ENCODE data around the gene PAX1.

The PAX1 gene

DNA sequence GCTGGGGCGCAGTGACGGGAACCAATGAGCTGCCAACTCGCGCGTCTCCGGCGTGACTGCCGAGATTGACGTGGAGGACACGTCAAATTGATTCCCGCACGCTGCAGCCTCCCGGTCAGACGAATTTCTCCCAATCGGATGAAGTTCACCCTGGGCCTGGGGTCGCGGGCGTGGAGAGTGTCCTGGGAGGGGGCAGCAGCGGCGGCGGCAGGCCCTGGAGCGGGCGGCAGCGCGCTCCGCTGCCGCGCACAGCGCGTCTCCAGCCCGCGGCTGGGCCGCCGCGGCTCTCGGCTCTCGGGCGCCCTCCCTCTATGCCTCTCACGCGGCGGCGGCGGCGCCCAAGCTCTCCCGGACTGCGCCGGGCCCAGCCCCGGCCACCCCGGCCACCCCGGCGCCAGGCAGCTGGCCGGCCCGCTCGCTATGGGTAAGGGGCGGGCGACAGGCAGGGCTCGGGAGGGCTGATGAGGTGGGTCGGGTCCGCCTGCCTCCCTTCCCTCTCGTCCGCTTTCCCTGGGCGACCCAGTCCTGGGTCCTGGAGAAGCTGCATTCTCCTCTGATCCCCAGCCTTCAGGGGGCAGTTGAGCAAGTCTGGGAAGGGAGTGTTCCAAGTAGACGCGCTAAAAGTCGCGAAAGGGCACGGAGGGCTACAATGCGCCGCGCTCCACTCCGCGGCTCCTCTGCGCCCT lies at the start of gene PAX1:
PAX1 (plus strand) TSS at position 90 of the 686 bp plus-strand sequence; CDS start at position 139, 49 bp downstream.
- DNase-seq (ENCODE audit: low read depth): no peak

DNA sequence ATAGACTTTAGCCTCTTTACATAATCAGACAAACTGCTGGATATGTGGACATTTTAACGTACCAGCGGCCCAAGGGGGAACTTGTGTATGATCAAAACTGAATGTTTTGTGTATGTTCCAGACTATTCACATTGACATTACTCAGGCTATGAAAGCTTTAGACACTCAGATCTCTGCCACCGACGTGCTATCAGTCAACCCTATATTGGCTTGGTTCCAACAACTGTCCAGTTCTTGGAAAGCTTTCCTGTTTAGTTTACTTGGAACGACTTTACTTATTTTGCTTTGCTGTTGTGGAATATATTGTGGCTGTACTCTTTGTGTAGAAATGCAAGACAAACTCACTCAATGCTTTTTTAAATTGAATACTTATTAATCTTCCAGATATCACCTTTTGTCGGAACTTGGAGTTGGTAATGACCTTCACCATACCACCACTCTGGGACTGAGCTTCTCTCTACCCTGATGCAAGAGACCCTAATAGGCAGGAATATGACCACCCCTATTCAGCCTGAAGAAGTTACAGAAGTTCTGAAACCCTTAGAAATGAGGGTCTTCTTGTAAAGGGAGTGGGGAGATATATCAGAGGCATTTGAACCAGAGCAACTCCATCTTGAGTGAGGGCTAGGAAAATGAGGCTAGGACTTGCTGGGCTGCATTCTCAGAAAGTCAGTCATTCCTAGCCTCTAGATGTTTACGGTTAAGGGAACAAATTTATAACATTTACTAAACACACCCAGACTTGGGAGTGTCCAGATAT lies 49.0 kb upstream of the PAX1 start:
- no peak for DNase-seq (ENCODE audit: low read depth)

DNA sequence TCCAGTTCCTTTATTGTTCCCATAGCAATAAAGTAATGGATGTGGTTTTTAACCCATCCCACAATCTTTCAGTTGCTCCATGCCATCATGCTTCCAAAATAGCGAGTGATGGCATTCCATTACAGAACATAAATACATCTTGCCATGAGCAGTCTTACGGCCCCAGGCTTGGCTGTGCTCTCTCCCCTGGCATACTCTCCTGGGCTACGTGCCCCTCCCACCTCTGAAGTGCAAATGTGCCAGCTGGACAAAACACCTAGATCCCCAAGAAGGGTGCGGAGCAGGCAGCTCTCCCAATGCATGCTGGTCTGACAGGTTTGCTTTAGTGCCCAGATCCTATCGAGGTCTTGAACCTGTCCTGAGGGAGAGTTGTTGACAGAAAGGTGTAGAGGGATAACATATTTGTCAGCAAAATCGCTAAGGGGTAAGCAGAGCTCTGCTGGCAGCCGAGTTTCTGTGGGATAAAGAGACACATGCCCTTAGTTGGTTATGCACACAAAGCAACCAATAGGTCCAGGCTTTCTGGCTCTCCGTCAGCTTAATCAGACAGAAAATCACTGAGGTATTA lies 43.9 kb upstream of the PAX1 start:
- DNase-seq (ENCODE audit: low read depth): no peak

DNA sequence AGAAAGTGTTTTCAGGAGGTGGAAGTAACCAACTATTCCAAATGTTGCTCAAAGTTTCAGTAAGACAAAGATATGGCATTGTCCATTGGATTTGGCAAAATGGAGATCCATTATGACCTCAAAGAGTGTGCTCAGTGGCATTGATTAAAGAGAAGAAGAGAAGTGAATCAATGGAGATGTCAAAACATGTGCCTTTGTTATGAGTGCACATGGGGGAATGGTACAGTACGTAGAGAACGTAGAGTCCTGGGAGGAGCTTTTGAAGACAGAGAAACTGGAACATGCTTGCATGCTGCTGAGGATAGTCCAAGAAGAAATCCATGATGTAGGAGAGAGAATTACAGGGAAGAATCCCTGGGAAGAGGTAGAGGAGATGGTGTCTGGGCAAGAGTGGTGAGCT lies 42.0 kb upstream of the PAX1 start:
- no peak for DNase-seq (ENCODE audit: low read depth)

DNA sequence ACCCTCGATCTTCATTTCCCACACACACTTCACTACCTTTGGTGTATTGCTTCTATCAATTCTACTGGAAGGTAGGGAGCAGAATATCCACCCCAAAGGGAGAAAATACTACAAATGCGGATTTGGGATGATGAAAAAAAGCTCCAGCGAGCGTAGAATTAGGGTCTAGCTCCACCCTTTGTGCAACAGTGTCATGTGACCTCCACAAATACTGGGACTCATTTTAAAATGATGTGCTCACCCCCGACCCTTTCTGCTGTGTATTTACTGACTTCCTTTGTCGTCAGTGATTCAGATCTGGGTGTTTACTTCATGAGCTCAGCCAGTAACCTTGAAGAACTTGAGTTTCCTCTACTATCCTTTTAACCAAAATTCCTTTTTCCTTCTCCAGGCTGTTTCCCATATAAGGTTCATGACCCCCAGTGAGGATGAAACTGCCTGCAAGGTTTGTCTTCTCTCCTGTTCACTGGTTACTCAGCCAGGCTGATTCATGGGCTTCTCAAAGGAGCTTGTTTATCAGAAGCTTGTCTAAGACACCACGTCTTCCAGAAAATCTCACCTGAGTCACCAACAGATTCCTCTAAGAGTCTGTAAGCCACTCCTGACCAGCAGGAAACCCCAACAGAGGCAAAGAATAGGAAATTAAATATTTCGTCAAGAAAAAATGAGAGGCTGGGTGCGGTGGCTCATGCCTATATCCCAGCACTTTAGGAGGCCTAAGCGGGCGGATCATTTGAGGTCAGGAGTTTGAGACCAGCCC lies 39.6 kb upstream of the PAX1 start:
- no peak for DNase-seq (ENCODE audit: low read depth)

DNA sequence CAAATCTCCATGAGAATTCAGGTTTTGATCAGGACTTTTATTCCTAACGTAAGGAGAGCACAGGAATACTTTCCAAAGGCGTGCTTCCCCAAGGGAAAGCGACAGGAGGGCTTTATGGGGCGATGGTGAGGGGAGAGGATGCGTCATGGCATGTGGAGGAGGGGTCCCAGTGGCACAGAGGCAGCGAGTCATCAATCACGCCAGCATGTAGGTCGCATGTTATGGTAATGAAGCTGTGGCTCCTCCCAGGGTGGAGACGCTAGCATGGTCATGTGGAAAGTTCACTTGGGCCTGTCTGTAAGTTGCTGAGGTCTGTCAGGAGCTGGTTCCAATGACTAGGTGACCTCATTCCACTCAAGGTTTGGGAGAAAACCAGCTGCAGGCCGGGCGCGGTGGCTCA lies 35.3 kb upstream of the PAX1 start:
- no peak for DNase-seq (ENCODE audit: low read depth)

DNA sequence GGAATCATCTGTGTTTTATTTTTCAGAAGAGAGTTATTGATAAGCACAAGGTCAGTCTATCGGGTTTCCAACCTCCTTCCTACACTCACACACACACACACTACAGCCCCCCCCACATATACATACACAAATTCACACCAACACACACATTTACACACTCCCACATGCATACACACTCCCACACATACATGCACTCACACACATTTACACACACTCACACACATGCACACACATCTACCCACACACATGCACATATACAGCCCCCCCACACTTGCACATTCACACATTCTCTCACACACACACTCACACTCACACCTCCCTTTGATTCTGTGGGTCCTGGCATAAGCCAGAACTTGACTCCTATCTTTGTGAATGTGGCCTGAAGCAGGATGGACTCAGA lies 34.5 kb upstream of the PAX1 start:
- DNase-seq (ENCODE audit: low read depth): no peak

DNA sequence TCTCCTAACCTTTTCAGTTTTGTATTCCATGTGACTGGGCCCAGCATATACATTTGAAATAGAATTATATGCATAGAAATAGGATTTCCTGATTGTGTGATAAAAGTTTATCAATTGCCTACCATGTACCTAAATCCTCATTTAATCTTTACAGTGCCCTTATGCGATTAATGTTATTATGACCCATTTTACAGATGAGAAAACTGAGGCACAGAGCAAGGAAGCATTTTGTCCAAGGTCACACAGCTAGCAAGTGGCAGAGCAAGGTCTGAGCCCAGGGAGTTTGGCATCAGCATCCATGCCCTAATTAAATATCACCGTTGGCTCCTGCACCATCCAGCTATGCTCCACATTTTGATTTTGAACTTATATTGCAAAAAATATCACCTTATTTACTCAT lies 28.2 kb upstream of the PAX1 start:
- DNase-seq (ENCODE audit: low read depth): no peak

DNA sequence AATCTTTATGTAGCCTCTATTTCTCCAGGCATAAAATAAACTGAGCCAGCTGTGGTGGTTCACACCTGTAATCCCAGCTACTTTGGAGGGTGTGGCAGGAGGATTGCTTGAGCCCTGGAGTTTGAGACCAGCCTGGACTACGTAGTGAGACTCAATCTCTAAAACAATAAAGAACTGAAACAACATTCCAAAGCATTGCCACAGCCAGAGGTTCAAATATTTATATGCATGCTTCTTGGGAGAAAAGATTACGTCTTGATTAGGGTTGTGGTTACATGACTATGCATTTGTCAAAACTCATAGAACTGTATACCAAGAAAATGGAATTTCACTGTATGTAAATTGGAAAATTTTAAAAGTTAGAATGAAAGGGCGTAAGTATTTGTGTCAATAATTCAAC lies 27.7 kb upstream of the PAX1 start:
- no peak for DNase-seq (ENCODE audit: low read depth)

DNA sequence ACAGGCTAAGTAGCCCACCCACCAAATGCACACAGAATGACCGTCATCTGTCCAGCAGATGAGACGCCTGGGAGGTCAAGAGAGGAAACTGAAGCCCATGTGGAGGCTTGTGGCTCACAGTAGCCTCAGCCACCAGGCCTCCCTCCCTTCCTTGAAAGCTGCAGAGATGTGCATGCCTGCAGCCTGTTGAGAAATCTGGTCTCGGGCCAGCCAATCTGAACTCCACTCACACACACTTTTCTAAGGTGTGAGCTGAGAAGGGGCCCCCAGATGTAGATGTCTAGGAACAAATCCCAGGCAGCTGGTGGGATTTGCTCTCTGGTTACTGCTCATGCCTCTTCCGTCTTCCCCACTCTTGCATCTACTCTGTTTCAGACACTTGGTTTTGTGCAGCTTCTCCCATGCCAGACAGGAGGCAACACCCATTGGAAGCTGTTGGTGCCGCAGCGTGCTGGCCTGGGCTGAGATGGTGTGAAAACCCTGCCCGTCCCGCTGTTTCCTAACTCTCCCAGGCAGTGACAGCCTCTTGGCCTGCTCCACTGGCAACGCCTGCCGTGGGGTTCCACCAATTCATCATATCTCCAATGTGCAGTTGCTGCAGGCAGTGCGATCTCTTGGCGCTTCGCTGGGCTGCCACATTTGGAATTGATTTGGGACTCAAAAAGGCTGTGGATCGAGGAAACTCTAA lies 24.1 kb upstream of the PAX1 start:
- DNase-seq (ENCODE audit: low read depth): no peak

DNA sequence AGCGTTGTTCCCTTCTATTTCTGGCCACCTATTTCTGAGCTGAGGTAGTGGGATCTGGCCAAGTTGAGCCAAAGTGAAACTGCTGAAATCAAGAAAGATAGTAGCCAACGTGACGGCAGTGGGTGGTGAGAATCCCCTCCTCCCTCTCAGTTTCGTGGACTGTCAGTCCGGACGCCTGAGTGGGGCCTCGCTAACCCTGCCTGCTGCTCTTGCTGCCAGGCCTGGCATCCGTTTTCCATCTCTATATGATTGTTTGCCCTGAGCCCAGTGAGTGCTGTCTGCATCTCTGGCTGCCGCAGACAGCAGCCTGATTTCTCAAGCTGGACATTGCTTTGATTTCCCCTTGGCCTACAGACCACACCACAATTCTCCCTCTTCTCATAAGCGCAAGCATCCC lies 23.5 kb upstream of the PAX1 start:
- no peak for DNase-seq (ENCODE audit: low read depth)

DNA sequence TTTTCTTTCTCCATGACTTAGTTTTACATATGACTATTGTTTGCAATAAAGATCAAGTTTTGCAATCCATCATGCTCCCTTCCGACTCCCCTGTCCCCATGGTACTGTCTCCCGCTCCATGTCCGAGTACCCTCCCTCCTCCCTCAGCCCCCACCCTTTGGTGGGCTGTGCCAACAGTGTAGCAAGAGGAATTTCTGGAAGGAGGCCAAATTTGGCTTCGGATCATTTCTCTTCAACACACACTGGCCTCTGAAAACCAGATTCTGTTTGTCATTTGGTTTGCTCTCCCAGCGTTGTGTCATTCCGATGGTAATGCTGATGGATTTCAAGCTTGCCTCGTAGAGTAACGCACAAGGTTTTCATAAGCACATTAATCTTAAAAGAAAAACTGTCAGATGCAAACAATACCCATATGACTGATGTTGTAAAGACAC lies 22.9 kb upstream of the PAX1 start:
- DNase-seq (ENCODE audit: low read depth): no peak

DNA sequence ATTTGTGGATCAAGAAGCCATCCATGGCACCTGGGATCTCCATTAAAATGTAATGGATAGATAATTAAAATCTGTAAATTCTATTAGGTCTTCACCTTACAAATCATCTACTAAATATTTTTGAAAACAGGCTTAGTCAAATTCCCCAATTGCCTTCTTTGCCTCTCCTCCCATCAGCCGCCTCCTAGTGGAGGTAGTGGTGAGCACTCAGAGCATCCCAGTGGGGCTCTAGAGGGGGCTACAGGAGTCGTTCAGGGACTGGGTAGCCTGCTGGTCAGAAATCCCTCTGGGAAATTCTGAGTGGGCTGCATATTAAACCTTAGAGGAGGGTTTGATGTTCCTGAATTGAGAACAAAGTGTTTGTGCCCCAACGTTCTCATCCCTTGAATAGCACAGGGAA lies 20.8 kb upstream of the PAX1 start:
- DNase-seq (ENCODE audit: low read depth): no peak

DNA sequence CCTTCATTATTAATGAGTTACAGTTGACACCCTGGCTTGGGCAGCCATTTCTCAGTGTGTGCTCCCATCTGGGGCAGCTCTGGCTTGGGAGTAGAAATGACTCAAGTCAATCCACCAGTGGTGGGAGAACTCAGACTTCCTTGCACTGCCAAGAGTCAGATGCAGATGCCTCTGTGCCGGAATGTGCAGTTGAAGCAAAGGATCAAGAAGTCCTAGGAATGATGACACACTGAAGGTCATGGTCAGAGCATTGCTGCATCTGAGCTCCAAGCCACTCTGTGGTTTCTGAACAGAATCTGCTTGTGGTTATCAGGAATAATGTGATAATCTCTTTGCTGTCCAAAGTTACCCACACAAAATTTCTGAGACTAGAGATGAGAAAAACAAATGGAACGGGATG lies 19.5 kb upstream of the PAX1 start:
- DNase-seq (ENCODE audit: low read depth): no peak

DNA sequence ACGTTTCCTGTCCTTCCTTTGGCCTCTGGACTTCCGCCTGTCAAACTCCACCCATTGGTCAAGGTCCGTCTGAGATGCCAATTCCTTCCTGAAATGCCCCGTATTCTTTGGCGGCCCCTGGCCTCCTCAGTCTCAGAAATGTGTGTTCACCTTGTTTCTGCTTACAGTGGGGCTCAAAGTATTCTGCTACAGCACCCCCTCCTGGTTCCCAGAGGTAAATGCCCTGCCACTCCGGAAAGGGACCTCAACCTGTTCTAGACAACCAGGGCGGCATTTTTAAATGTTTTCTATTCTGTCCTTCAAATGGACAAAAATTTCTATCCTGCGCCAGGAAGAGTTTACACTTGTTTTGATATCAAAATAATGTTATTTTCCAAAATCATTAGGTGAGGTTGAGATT lies 12.1 kb upstream of the PAX1 start:
- no peak for DNase-seq (ENCODE audit: low read depth)

DNA sequence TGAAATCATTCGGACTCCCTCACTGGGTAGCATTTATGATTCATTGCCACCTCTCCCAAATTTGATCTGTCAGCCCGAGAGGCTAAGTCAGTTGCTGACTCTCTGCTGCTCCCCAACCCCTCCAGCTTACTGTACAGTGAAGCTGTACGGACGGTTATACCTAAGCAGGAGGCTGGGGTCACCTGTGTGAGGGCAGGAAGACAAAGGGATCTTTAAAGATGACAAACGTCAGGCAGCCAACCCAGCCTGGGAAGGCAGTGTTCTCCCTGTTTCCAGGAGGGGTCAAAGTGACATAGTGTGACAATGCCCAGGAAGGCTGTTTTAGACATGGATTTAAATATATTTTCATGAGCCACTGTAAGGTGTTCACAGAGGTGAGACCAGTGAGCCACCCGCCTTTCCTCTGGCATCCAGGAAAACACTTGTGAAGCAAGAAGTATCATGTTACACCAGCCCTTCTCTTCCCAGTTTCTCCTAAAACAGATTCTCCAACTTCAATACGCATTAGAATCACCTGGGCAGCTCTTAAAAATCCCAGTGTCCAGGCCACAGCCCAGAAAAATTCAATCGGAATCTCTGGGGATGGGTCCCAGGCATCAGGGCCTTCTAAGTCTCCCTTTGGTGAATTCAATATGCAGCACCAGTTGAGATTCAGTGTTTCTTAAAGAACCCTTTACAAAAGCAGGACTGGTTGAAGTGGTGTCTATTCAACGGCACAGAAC lies 6.8 kb upstream of the PAX1 start:
- DNase-seq (ENCODE audit: low read depth): no peak

DNA sequence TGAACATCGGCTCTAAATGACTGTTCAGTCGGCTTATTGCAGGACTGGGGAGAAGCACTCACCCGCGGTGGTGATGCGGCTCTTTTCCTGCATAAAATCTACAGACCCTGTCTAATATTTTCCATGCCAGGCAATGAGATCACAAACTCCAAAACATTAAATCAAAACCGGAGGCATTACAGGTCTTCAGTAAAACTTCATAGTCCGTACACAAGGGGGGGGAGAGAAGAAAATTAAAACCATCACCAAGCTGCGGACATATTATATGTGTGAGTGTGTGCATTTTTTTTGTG lies 6.3 kb upstream of the PAX1 start:
- no peak for DNase-seq (ENCODE audit: low read depth)

DNA sequence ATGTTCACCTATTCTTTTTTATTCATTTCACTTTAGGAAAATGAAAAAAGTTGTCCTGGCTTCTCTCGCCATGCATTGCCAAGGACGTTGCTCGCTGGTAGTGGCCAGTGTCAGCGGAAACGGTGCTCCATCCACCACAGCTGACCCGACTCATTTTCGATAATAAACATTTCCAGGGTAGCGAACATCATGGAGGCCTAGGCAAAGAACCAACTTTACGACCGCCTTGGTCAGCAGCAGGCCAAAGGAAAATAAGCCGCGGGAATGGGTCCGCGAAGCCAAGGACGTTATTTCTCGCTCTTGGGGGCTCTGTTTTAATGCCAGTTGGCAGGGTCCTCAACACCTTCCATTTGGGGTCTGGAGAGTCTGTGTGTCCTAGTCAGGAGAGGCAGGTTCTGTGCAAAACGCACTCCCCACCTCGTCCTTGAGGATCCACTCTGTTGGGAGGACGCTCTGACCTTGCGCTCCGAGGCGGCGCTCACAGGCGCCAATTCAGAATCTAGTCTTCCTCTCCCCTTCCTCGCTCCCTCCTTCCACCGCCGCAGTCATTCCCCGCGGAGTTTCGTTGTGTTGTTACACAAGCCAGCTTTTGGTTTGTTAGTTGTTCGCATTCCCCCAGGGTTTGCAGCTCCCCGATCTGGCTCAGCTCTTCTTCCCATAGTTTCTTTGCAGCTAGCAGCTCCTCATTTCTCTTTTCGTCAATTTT lies 4.1 kb upstream of the PAX1 start:
- no peak for DNase-seq (ENCODE audit: low read depth)

DNA sequence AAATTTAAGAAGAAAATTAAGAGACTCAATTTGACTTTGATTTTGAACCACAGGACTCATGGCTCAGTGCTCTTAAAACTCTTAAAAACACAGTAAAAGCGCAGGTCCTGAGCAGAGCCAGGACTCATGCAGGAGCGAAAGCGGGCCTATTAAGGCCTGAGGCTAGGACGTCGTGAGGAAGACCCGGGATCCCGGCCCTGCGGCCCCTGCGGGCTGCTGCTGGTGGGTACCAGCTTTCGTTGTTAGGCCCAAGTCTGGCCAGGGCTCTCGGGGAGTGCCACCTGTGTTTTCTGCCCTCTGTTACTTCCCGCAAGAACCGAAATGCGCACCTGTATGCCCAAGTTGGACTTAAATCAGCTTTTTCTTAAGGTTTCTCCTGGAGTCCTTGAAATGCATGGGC lies 3.4 kb upstream of the PAX1 start:
- DNase-seq (ENCODE audit: low read depth): no peak

DNA sequence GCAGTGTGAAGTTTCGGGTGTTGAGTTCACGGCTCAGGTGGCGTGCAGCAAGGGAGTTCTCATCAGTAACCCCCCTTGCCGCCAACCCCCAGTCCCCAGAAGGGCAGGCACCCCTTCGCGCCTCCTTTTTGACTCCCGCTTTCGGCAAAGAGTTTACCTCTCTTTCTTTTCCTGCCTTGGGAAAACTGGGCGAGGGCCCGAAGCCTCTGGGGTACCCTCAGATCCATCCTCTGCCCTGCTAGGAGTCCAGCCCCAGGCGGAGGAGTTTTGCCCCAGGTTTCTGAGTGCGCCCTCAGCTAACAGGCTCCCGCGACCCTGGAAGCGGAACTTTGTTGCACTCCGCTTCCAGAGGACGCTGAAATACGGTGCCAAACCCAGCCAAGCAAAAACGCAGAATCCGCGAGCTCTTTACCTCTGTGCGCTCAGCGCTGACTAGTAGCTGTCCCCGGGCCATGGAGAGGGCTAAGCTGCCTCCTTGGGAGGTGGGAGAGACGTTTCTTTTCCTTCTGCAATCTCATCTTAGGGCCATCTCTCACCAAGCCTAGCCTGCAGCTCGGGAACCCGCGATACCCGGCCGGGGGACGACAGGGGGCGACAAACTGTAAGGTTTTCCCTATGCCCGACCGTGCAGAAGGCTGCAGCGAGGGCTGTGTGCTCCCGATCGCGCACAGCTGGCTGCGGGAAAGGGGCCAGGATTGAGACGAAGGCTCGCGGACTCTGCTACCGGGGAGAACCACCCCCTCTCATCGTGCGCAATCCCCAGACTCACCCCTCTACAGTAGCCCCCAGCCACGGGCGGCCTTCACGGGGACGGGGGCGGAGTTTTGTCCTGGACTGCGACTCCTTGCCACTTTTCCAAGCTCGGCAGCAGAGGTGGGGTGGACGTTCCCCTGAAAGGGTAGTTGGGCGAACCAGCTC lies 2.7 kb upstream of the PAX1 start:
- DNase-seq (ENCODE audit: low read depth): no peak

Data from stromal cell of bone marrow (primary cell).